Gastroesophageal sphincter (tissue), 4 donors: ENCODE results near the gene FAM216B. TPM values are rescaled to one million over a fixed set of nuclear protein-coding genes. Genes with fewer than 3 reads are reported as not detected.

Source experiments
- ATAC-seq: fragments of 150-250 bp; one replicate; pipeline ENCODE4 v1.9.1; 2016; ENCODE audit warnings: mild to moderate bottlenecking, moderate library complexity
- H3K27ac ChIP-seq, 4 donors: fragments of 200-600 bp; sonication (generic) in 3 of 4; 1 replicate in 3 of 4; 2 replicates in 1 of 4; pipeline ENCODE4 v1.5.1; 2016 to 2019
- H3K27me3 ChIP-seq: fragments of 200-600 bp; sonication (generic); one replicate; pipeline ENCODE4 v1.5.1; 2019
- H3K36me3 ChIP-seq, 2 donors: fragments of 200-600 bp; sonication (generic); one replicate each; pipeline ENCODE4 v1.5.1; 2019; ENCODE audit warnings: control low read depth in 1 of 2
- H3K4me1 ChIP-seq, 3 donors: fragments of 200-600 bp; sonication (generic); 1 replicate in 2 of 3; 2 replicates in 1 of 3; pipeline ENCODE4 v1.5.1; 2016 to 2019; ENCODE audit warnings: control low read depth in 2 of 3
- H3K4me3 ChIP-seq, 2 donors: fragments of 200-600 bp; sonication (generic); one replicate each; pipeline ENCODE4 v1.5.1; 2019; ENCODE audit warnings: mild to moderate bottlenecking in 1 of 2, moderate library complexity in 1 of 2
- H3K9me3 ChIP-seq, 3 donors: fragments of 200-600 bp; sonication (generic); one replicate each; pipeline ENCODE4 v1.5.1; 2017 to 2019; ENCODE audit warnings: control low read depth in 2 of 3
- CTCF ChIP-seq, 4 experiments: fragments of 200-600 bp in 2 of 4; fragments of 450-650 bp in 2 of 4; sonication (generic) in 1 of 4; IDR thresholded peaks; one replicate each; pipeline ENCODE4 v1.5.1; 2017 to 2019; ENCODE audit warnings: antibody characterized with exemption in 4 of 4, mild to moderate bottlenecking in 2 of 4, moderate library complexity in 2 of 4
- EP300 ChIP-seq: sonication (generic); formaldehyde crosslinking; IDR thresholded peaks from one replicate; pipeline ENCODE4 v1.6.1; 2017; ENCODE audit warnings: antibody characterized with exemption, mild to moderate bottlenecking
- POLR2A ChIP-seq, 2 donors: fragments of 450-650 bp; IDR thresholded peaks; one replicate each; pipeline ENCODE4 v1.6.1; 2017; ENCODE audit warnings: antibody characterized with exemption in 2 of 2, mild to moderate bottlenecking in 2 of 2, moderate library complexity in 1 of 2
- POLR2AphosphoS5 ChIP-seq: sonication (generic); formaldehyde crosslinking; IDR thresholded peaks from one replicate; pipeline ENCODE4 v1.6.1; 2017; ENCODE audit warnings: antibody characterized with exemption
- WGBS, 2 donors: methylation state at CpG; one replicate each; pipeline ENCODE4 v1.1.5; 2018; ENCODE audit warnings: low coverage in 1 of 2; 5-methylcytosine and 5-hydroxymethylcytosine counted together
- total RNA-seq, 4 donors: library from RNA; depleted of rRNA; stranded (reverse); fragments of >200 nt; gene quantifications; one replicate each; pipeline ENCODE4 v1.1.0, GENCODE V29; 2016

Gene FAM216B
- total RNA-seq, 4 donors from 2014 or later, result not detected

- TF ChIP-seq EP300 (no peak), CTCF (IDR thresholded peaks at IDR 0.05) (no peak)
- H3K4me3 ChIP-seq, result no peak overlapping the region
- no peaks in the 10 kb centered on the region for H3K36me3 ChIP-seq
- 80 to 89% methylated on average over 4 of the region's 4 CpGs for WGBS, 2 donors
- H3K27ac ChIP-seq, result no peak overlapping the region
- no peak for ATAC-seq
- H3K9me3 ChIP-seq, result no peaks in the 10 kb centered on the region
- H3K27me3 ChIP-seq, result no peaks in the 10 kb centered on the region
- no peaks in the 10 kb centered on the region for H3K4me1 ChIP-seq
Measured at GRCh38 chr13:42804244-42804874, 23.0 kb downstream of the FAM216B start.

GRCh38 chr13:42807241-42807640, 25.9 kb downstream of the FAM216B start:
- no peak for ATAC-seq
- Histone ChIP-seq H3K9me3 (no peaks in the 10 kb centered on the region), H3K36me3 (no peaks in the 10 kb centered on the region), H3K27ac (no peak overlapping the region), H3K27me3 (no peaks in the 10 kb centered on the region), H3K4me3 (no peak overlapping the region), H3K4me1 (no peaks in the 10 kb centered on the region)
- WGBS, 2 donors, result 69 to 76% methylated on average over 2 of the region's 2 CpGs
- TF ChIP-seq CTCF (IDR thresholded peaks at IDR 0.05), result no peak
- no peak for TF ChIP-seq POLR2AphosphoS5
- no peak for TF ChIP-seq POLR2A (IDR thresholded peaks at IDR 0.05)
- TF ChIP-seq EP300, result no peak

- TF ChIP-seq POLR2AphosphoS5 (no peak), POLR2A (IDR thresholded peaks at IDR 0.05) (no peak), EP300 (no peak), CTCF (IDR thresholded peaks at IDR 0.05) (no peak)
- no peaks in the 10 kb centered on the region for H3K27me3 ChIP-seq
- ATAC-seq, result no peak
- H3K4me3 ChIP-seq, result no peak overlapping the region
- H3K27ac ChIP-seq, result no peak overlapping the region
- H3K36me3 ChIP-seq, result no peaks in the 10 kb centered on the region
- no peaks in the 10 kb centered on the region for H3K4me1 ChIP-seq
- no peaks in the 10 kb centered on the region for H3K9me3 ChIP-seq
- WGBS, 2 donors, result 73 to 85% methylated on average over 4 of the region's 4 CpGs
Measured at GRCh38 chr13:42807866-42808265, 26.5 kb downstream of the FAM216B start.

GRCh38 chr13:42808341-42808940, 27.1 kb downstream of the FAM216B start:
- Histone ChIP-seq H3K4me3 (no peak overlapping the region), H3K9me3 (no peaks in the 10 kb centered on the region), H3K36me3 (no peaks in the 10 kb centered on the region), H3K27ac (no peak overlapping the region), H3K4me1 (no peaks in the 10 kb centered on the region), H3K27me3 (no peaks in the 10 kb centered on the region)
- 68 to 80% methylated on average over 5 of the region's 5 CpGs for WGBS, 2 donors
- ATAC-seq, result no peak
- TF ChIP-seq CTCF (IDR thresholded peaks at IDR 0.05) (no peak), POLR2AphosphoS5 (no peak), POLR2A (IDR thresholded peaks at IDR 0.05) (no peak), EP300 (no peak)

- no peaks in the 10 kb centered on the region for H3K36me3 ChIP-seq
- no peak for TF ChIP-seq POLR2A (IDR thresholded peaks at IDR 0.05)
- TF ChIP-seq POLR2AphosphoS5, result no peak
- no peak for TF ChIP-seq EP300
- H3K4me3 ChIP-seq, result no peak overlapping the region
- H3K27ac ChIP-seq, result no peak overlapping the region
- H3K27me3 ChIP-seq, result no peaks in the 10 kb centered on the region
- WGBS, 2 donors, result 80 to 89% methylated on average over 3 to 5 of the region's 5 CpGs
- no peak for ATAC-seq
- no peaks in the 10 kb centered on the region for H3K4me1 ChIP-seq
- H3K9me3 ChIP-seq, result no peaks in the 10 kb centered on the region
Measured at GRCh38 chr13:42812316-42812715, 30.9 kb downstream of the FAM216B start.
